Measurements from ENCODE around the gene FECH.

The FECH gene

DNA sequence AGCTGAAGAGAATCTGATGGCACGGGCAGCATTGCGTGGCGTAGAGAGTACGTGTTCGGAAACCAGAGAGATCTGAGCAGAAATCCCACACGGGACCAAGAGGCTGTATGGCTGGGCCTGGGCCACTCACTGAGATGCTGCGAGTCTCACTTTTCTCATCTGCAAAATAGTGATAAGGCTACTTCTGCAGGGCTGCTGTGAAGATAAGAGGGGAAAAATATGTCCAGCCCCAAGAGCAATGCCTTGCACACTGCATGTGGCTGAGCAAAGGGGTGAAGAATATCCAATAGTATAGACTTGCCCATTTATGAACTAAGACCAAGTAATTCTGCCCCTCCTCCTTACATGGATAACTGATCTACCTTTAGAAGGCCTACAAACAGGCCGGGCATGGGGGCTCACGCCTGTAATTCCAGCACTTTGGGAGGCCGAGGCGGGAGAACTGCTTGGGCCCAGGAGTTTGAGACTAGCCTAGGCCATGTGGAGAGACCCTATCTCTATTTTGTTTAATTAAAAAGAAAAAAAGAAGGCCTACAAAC is 3.1 kb downstream of the FECH start:
- in situ Hi-C loops (cut with MboI; ENCODE audit: low sequenced_read_pairs), result no loop called here

DNA sequence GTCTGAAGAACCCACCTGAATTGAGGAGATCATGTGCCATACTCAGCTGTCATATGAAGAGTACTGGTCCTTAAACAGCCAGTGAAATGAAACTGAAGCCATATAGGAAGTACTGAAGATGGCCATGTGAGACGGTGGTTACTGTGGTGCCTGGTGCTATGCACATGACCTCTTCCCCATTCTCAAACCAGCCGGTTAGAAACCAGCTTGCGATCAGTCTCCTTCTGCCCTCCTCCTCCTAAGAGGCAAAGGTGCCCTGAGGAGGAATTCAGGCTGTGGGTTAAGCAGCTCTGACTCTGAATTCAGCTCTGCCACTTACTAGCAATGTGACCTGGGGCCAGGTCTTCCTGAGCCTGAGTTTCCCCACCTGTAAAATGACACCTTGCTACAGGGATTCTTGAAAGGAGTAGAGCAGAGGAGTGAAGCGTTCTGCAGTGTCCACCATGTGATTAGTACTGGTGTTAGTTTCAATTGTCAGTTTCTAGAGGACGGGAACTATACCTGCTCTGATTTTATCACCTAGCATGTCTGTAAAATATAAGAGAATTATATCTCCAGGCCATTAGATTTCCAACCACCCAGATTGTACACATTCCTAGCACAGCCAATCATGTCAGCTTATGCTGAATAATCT is 5.1 kb downstream of the FECH start:
- in situ Hi-C loops (cut with MboI; ENCODE audit: low sequenced_read_pairs), result no loop called here

DNA sequence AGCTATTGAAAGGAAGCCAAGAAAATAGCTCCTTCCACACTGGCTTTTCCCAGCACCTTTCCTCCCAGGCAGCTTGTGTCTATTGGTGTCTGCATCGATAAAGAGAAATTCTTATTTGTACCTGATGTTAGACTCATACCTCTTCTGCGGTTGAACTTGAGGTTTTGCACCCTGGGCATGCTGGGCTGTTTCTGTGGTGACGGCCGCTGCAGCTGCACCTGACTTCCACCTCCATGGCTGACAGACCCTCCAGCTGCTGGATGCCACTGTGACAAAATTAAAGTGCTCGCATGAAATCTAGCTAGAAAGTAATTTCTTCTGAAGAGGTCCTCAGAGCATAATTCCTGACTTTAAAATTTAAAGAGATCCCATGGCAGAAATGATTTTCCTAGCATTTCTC is 6.6 kb downstream of the FECH start:
- in situ Hi-C loops (cut with MboI; ENCODE audit: low sequenced_read_pairs), result no loop called here

- in situ Hi-C loops (cut with MboI; ENCODE audit: low sequenced_read_pairs), result no loop called here
Observed at GRCh38 chr18:57576316-57576715, 10.2 kb downstream of the FECH start.

DNA sequence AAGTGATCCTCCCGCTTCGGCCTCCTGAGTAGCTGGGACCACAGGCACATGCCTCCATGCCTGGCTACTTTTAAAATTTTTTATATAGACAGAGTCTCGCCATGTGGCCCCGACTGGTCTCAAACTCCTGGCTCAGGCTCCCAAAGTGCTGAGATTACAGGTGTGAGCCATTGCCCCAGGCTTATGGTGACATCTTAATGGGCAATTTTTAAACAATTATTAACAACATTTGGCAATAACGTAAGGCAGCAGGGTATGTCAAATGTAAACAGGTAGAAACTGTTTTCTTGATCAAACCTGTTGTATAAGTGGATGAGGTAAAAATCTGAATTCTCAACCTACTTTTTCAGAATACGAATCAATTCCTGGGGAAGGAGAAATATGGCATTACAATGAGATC is 11.0 kb downstream of the FECH start:
- in situ Hi-C loops (cut with MboI; ENCODE audit: low sequenced_read_pairs), result no loop called here

DNA sequence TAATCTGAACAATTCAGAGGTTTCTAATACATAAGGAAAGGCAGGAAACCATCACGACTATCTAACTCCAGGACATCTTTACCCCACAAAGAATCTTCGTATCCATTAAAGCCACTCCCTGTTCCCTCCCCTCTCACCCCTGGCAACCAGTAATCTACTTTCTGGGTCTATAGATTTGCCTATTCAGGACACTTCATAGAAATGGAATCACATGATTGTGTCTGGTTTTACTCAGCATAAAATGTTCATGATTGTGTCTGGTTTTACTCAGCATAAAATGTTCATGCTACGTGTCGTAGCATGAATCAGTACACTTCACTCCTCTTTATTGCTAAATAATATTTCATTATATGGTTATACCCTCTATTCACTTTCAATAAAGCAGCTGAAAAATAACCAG is 11.6 kb downstream of the FECH start:
- in situ Hi-C loops (cut with MboI; ENCODE audit: low sequenced_read_pairs), result no loop called here

GRCh38 chr18:57570162-57570561 is 16.3 kb downstream of the FECH start:
- in situ Hi-C loops (cut with MboI; ENCODE audit: low sequenced_read_pairs), result no loop called here

- in situ Hi-C loops (cut with MboI; ENCODE audit: low sequenced_read_pairs), result no loop called here
Observed at GRCh38 chr18:57569133-57569532, 17.4 kb downstream of the FECH start.

GRCh38 chr18:57561728-57562423 is 24.6 kb downstream of the FECH start:
- in situ Hi-C loops (cut with MboI; ENCODE audit: low sequenced_read_pairs), result no loop called here

- in situ Hi-C loops (cut with MboI; ENCODE audit: low sequenced_read_pairs), result no loop called here
Observed at GRCh38 chr18:57561261-57561660, 25.2 kb downstream of the FECH start.

DNA sequence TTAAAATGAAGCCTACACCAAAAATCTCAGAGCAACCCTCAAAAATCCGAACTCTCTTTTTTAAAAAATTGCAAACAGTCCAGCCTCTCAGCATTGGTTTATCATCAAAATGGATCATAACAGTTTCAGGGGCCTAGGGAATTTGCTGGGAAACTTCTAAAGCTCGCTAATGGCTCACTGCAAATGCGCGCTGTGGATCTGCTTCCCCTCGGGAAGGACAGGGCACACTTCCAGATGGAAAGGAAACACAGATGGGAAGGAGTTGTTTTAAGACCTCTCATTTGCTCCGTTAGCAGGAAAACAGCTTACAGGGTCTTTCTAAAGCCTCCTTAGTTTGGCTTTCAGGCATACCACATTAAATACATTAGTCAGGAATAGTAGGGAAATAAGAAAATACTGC is 27.2 kb downstream of the FECH start:
- in situ Hi-C loops (cut with MboI; ENCODE audit: low sequenced_read_pairs), result no loop called here

DNA sequence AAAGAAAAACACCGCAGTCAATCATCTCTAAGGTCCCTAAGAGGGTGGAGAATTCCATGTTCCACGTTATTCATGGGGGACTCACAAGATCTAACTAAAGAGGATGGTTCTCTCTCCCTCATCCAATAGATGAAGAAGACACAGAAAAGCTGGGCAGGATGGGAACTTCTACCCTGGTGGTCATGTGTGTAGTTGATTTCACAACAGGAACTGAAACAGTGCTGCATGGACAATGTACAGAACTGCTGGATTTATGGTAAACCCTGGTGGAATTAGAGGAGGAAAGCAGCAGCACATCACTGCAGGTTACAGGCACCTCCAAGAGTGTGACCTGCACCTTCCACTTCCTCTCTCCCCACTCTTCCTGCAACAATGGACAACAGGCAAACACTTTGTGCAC is 31.4 kb downstream of the FECH start:
- in situ Hi-C loops (cut with MboI; ENCODE audit: low sequenced_read_pairs), result no loop called here

DNA sequence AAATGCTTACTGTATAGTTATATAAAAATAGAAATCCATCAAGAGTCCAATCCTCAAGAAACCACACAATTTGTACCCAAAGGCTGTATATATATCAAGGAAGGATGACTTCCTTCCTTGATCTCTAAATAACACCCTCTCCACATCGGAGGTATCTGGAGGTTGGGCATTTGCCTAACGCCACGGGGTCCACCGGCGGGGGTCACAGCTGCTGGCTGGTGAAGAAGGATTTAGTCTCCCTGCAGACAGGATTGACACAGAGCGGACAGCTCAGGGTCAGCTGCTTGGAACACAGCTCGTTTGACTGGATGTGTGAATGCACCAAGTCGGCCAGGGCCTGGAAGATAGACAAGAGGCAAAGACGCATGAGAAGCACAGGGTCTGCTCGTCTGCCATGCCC is 36.0 kb downstream of the FECH start:
- in situ Hi-C loops (cut with MboI; ENCODE audit: low sequenced_read_pairs), result no loop called here

GRCh38 chr18:57547260-57547659 is 39.2 kb downstream of the FECH start:
- in situ Hi-C loops (cut with MboI; ENCODE audit: low sequenced_read_pairs), result no loop called here

GRCh38 chr18:57544936-57545660 is 41.4 kb downstream of the FECH start:
- in situ Hi-C loops (cut with MboI; ENCODE audit: low sequenced_read_pairs), result no loop called here

DNA sequence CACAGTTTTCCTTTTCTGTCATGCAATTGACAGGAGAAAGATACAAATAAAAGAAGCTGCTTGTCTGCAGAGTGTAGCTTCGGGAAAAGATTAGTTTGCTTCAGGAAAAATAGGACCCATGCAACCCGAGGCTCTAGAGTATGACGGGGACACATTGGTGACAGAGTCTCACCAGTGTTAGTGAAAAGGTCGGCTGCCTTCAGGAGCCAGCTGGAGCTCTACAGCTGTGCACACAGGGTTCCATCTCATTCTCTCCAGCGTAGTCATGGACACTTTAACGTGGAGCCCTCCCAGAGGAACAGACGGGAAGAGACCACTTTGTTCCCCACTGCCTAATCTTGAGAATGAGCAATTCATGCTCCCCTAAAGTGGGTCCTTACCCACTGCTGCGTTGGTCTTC is 42.9 kb downstream of the FECH start:
- in situ Hi-C loops (cut with MboI; ENCODE audit: low sequenced_read_pairs), result no loop called here

GRCh38 chr18:57542812-57543427 is 43.6 kb downstream of the FECH start:
- in situ Hi-C loops (cut with MboI; ENCODE audit: low sequenced_read_pairs), result no loop called here

DNA sequence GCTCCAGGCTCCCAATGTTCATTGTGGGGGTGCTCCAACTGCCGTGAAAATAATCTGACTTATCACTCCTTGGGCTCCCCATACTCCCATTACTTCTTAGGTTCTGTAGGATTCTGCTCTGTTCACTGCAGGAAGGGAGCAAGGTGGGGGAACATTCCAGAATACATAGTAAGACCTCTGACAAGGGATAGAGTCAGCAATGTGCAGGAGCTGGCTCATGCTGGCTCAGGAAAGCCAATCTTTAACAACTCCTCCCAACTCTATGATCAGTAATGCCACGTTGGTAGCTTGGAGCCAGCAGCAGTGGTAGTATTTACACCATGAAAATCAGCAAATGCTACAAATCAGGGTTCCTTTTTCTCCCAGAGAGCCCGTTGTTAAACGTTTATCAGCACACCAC is 44.4 kb downstream of the FECH start:
- in situ Hi-C loops (cut with MboI; ENCODE audit: low sequenced_read_pairs), result no loop called here

DNA sequence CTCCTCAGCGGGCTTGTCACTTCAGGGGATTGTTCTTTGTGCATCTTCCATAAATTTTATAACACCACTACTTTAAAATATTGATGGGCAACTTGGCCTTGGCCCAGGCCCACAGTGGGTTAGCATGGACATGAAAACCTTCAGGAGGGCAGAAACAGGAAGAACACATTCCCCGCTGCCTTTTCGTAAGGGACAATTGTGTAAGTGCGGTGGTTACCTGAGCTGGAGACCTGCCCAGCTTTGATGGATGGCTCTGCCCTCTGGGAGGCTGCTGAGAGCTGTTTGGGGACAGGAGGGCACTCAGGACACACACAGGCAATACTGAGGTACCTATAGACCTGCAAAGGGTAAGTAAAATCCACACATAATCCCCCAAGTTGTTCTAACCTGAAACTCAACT is 46.8 kb downstream of the FECH start:
- in situ Hi-C loops (cut with MboI; ENCODE audit: low sequenced_read_pairs), result no loop called here

DNA sequence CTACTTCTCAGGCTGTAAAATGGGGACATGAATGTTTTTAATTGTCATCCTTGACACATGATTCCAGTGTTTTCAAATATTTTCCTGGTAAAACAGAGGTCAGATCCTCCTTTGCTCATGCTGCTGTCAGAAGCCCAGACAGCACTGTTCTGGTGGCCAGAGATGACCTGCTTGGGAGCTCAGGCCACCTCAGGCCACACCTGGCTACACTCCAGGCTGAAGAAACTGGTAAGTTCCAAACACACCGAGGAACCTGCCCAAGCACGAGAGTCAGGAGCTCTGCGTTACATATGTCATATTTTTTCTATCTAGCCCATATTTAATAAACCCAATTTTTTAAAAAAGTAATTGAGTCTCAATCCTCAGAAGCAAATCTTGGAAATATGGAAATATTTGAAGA is 47.9 kb downstream of the FECH start:
- in situ Hi-C loops (cut with MboI; ENCODE audit: low sequenced_read_pairs), result no loop called here

GRCh38 chr18:57534511-57534909 is 52.0 kb downstream of the FECH start:
- in situ Hi-C loops (cut with MboI; ENCODE audit: low sequenced_read_pairs), result no loop called here
